Liver (tissue), 9 donors: ENCODE results near the gene STXBP4. TPM values are rescaled to one million over a fixed set of nuclear protein-coding genes. Genes with fewer than 3 reads are reported as not detected.

Source experiments
- DNase-seq: peaks from one replicate; pipeline ENCODE4 v3.0.0-alpha.2; 2017; ENCODE audit warnings: low spot score
- H3K27ac ChIP-seq, 2 donors: one replicate each; pipeline ENCODE4 v1.7.0; 2013; ENCODE audit warnings: inconsistent platforms in 2 of 2, low read length in 2 of 2, control low read depth in 1 of 2, low read depth in 1 of 2, mild to moderate bottlenecking in 1 of 2
- H3K27me3 ChIP-seq, 4 donors: one replicate each; pipeline versions ENCODE4 v1.6.1 to v1.7.0; 2013; ENCODE audit warnings: low read length in 3 of 4, inconsistent platforms in 1 of 4, mild to moderate bottlenecking in 1 of 4, moderate library complexity in 1 of 4; ENCODE audit not compliant: control insufficient read depth in 4 of 4, insufficient read depth in 4 of 4
- H3K36me3 ChIP-seq, 4 donors: one replicate each; pipeline versions ENCODE4 v1.6.1 to v1.7.0; 2013; ENCODE audit warnings: low read length in 3 of 4, mild to moderate bottlenecking in 3 of 4, low read depth in 1 of 4, moderate library complexity in 1 of 4; ENCODE audit not compliant: control insufficient read depth in 4 of 4, insufficient read depth in 3 of 4
- H3K4me1 ChIP-seq, 4 donors: one replicate each; pipeline versions ENCODE4 v1.6.1 to v1.7.0; 2013; ENCODE audit warnings: low read length in 3 of 4, mild to moderate bottlenecking in 3 of 4, moderate library complexity in 1 of 4; ENCODE audit not compliant: control insufficient read depth in 4 of 4, insufficient read depth in 4 of 4
- H3K4me3 ChIP-seq, 3 donors: one replicate each; pipeline versions ENCODE4 v1.6.1 to v1.7.0; 2013; ENCODE audit warnings: low read length in 3 of 3, control low read depth in 1 of 3, low read depth in 1 of 3, mild to moderate bottlenecking in 1 of 3
- H3K9ac ChIP-seq, 2 donors: one replicate each; pipeline ENCODE4 v1.7.0; 2013; ENCODE audit warnings: low read length in 2 of 2, mild to moderate bottlenecking in 2 of 2, moderate library complexity in 2 of 2, control low read depth in 1 of 2, low read depth in 1 of 2
- H3K9me3 ChIP-seq, 4 donors: one replicate each; pipeline versions ENCODE4 v1.6.1 to v1.7.0; 2013; ENCODE audit warnings: low read length in 3 of 4; ENCODE audit not compliant: control insufficient read depth in 4 of 4
- ATF3 ChIP-seq: IDR thresholded peaks from 2 replicates; pipeline ENCODE4 v1.6.1; 2016; ENCODE audit warnings: antibody characterized with exemption
- CTCF ChIP-seq: fragments of 150-350 bp; IDR thresholded peaks from 2 replicates; pipeline ENCODE4 v1.5.1; 2017; ENCODE audit warnings: improper control_type of control experiment, low read depth, low read length; ENCODE audit not compliant: missing input control
- EGR1 ChIP-seq, 2 donors: IDR thresholded peaks; 2 replicates each; pipeline ENCODE4 v1.6.1; 2016 to 2018; ENCODE audit warnings: antibody characterized with exemption in 2 of 2, low read depth in 2 of 2
- FOXA1 ChIP-seq: IDR thresholded peaks from 2 replicates; pipeline ENCODE4 v1.6.1; 2016; ENCODE audit warnings: antibody characterized with exemption
- FOXA2 ChIP-seq: IDR thresholded peaks from 2 replicates; pipeline ENCODE4 v1.6.1; 2016; ENCODE audit warnings: antibody characterized with exemption
- GABPA ChIP-seq, 2 donors: IDR thresholded peaks in 1 of 2; conservative IDR thresholded peaks in 1 of 2; 2 replicates each; pipeline ENCODE4 v1.6.1; 2016; ENCODE audit warnings: antibody characterized with exemption in 2 of 2, mild to moderate bottlenecking in 1 of 2, moderate library complexity in 1 of 2
- HNF4A ChIP-seq, 2 donors: conservative IDR thresholded peaks; 2 replicates each; pipeline ENCODE4 v1.6.1; 2016; ENCODE audit warnings: antibody characterized with exemption in 2 of 2, mild to moderate bottlenecking in 2 of 2
- HNF4G ChIP-seq: IDR thresholded peaks from 2 replicates; pipeline ENCODE4 v1.6.1; 2016; ENCODE audit warnings: antibody characterized with exemption
- JUND ChIP-seq, 2 donors: IDR thresholded peaks; 2 replicates each; pipeline ENCODE4 v1.6.1; 2016; ENCODE audit warnings: antibody characterized with exemption in 2 of 2
- MAX ChIP-seq: IDR thresholded peaks from 2 replicates; pipeline ENCODE4 v1.6.1; 2016; ENCODE audit warnings: antibody characterized with exemption
- NR2F2 ChIP-seq: IDR thresholded peaks from 2 replicates; pipeline ENCODE4 v1.6.1; 2016; ENCODE audit warnings: antibody characterized with exemption
- RAD21 ChIP-seq, 2 donors: IDR thresholded peaks; 2 replicates each; pipeline ENCODE4 v1.6.1; 2016; ENCODE audit warnings: antibody characterized with exemption in 2 of 2, mild to moderate bottlenecking in 2 of 2
- REST ChIP-seq: IDR thresholded peaks from 2 replicates; pipeline ENCODE4 v1.6.1; 2016; ENCODE audit warnings: antibody characterized with exemption, mild to moderate bottlenecking
- RXRA ChIP-seq, 2 donors: IDR thresholded peaks; 2 replicates each; pipeline ENCODE4 v1.6.1; 2017 to 2018; ENCODE audit warnings: antibody characterized with exemption in 2 of 2, mild to moderate bottlenecking in 1 of 2
- SP1 ChIP-seq: IDR thresholded peaks from 2 replicates; pipeline ENCODE4 v1.6.1; 2018; ENCODE audit warnings: antibody characterized with exemption, mild to moderate bottlenecking
- TAF1 ChIP-seq: conservative IDR thresholded peaks from 2 replicates; pipeline ENCODE4 v1.6.1; 2016; ENCODE audit warnings: antibody characterized with exemption, mild to moderate bottlenecking
- YY1 ChIP-seq: IDR thresholded peaks from 2 replicates; pipeline ENCODE4 v1.6.1; 2016; ENCODE audit warnings: antibody characterized with exemption, mild to moderate bottlenecking
- ZBTB33 ChIP-seq: IDR thresholded peaks from 2 replicates; pipeline ENCODE4 v1.6.1; 2016; ENCODE audit warnings: antibody characterized with exemption
- WGBS: extraction: QIAGEN DNeasy Blood & Tissue Kit; methylation state at CpG from one replicate; pipeline ENCODE4 v1.1.7; 2013; 5-methylcytosine and 5-hydroxymethylcytosine counted together
- polyA plus RNA-seq, 2 donors: library from polyadenylated mRNA; stranded (reverse) in 1 of 2; unstranded in 1 of 2; fragments of 200-250 nt in 1 of 2; fragments of >200 nt in 1 of 2; fragmentation: Nextera tagmentation in 1 of 2; extraction: Ambion mirVana in 1 of 2; gene quantifications; one replicate each; pipeline versions ENCODE4 v1.2.1 to v1.2.3, GENCODE V29; 2013 to 2015
- total RNA-seq, 2 donors: library from RNA; depleted of rRNA; stranded (reverse); fragments of >200 nt; gene quantifications; one replicate each; pipeline ENCODE4 v1.2.3, GENCODE V29; 2014
- donor health status: healthy.
- donor health status: healthy.
- donor health status: healthy.
- donor health status: healthy.
- donor health status: healthy.

Gene STXBP4
- total and polyA plus RNA-seq, 4 donors, result 1.5 to 12.6 (median 3.5) TPM

GRCh38 chr17:55117164-55117563, 148.6 kb downstream of the STXBP4 start:
- 28% methylated on average over 3 of the region's 3 CpGs for WGBS
- no peak overlapping the region for H3K4me3 ChIP-seq
- H3K36me3 ChIP-seq, result no peaks in the 10 kb centered on the region
- no peak for DNase-seq
- no peaks in the 10 kb centered on the region for H3K27me3 ChIP-seq
- no peaks in the 10 kb centered on the region for H3K9me3 ChIP-seq
- no peak for TF ChIP-seq MAX
- TF ChIP-seq HNF4A (conservative IDR thresholded peaks at IDR 0.05), result no peak
- TF ChIP-seq SP1, result no peak
- TF ChIP-seq ZBTB33, result no peak
- no peak for TF ChIP-seq ATF3
- no peak for TF ChIP-seq GABPA (IDR thresholded peaks at IDR 0.05 in 1 of 2, conservative IDR thresholded peaks at IDR 0.05 in 1 of 2)
- no peak for TF ChIP-seq RXRA (IDR thresholded peaks at IDR 0.05)
- TF ChIP-seq RAD21 (IDR thresholded peaks at IDR 0.05), result no peak
- TF ChIP-seq NR2F2, result no peak
- no peak overlapping the region for H3K9ac ChIP-seq
- no peak overlapping the region for H3K27ac ChIP-seq
- peaks cover 0 to 8% (median 2%) of the 10 kb centered on the region in 4 donors for H3K4me1 ChIP-seq

- Histone ChIP-seq H3K9ac (no peak overlapping the region), H3K27ac (no peak overlapping the region), H3K27me3 (no peaks in the 10 kb centered on the region), H3K4me3 (no peak overlapping the region), H3K9me3 (no peaks in the 10 kb centered on the region), H3K36me3 (no peaks in the 10 kb centered on the region), H3K4me1 (peaks cover 0 to 8% (median 2%) of the 10 kb centered on the region in 4 donors)
- TF ChIP-seq SP1 (no peak), NR2F2 (no peak), REST (no peak), RXRA (IDR thresholded peaks at IDR 0.05) (no peak), ZBTB33 (no peak), EGR1 (IDR thresholded peaks at IDR 0.05; ENCODE audit: low read depth in 2 of 2) (no peak), HNF4G (no peak), FOXA2 (no peak), FOXA1 (no peak), YY1 (no peak), HNF4A (conservative IDR thresholded peaks at IDR 0.05) (no peak), RAD21 (IDR thresholded peaks at IDR 0.05) (no peak), CTCF (no peak), TAF1 (no peak), GABPA (IDR thresholded peaks at IDR 0.05 in 1 of 2, conservative IDR thresholded peaks at IDR 0.05 in 1 of 2) (no peak), ATF3 (no peak), MAX (no peak), JUND (IDR thresholded peaks at IDR 0.05) (no peak)
- DNase-seq, result no peak
Measured at GRCh38 chr17:55120651-55121050, 152.1 kb downstream of the STXBP4 start.
